Inflammatory macrophage (primary cell): ENCODE results near the gene ZNF613.
"Not testable (repeated sequence)": the region's sequence is repeated elsewhere in the genome, so short reads cannot be mapped to it uniquely, and the experiment has no call there.

Experiments
- DNase-seq, 2 donors: peaks; one replicate each; pipeline ENCODE4 v3.0.0-alpha.2; 2020 to 2022
- total RNA-seq, 18 experiments: gene quantifications; one replicate each; lab custom pipeline; 2026; ENCODE audit warnings: mixed read lengths in 6 of 18, inconsistent platforms in 2 of 18; lab: John Stamatoyannopoulos, UW

Gene ZNF613
- total RNA-seq = 1.8 to 11.0 (median 7.0) reads per million in 18 experiments

DNA sequence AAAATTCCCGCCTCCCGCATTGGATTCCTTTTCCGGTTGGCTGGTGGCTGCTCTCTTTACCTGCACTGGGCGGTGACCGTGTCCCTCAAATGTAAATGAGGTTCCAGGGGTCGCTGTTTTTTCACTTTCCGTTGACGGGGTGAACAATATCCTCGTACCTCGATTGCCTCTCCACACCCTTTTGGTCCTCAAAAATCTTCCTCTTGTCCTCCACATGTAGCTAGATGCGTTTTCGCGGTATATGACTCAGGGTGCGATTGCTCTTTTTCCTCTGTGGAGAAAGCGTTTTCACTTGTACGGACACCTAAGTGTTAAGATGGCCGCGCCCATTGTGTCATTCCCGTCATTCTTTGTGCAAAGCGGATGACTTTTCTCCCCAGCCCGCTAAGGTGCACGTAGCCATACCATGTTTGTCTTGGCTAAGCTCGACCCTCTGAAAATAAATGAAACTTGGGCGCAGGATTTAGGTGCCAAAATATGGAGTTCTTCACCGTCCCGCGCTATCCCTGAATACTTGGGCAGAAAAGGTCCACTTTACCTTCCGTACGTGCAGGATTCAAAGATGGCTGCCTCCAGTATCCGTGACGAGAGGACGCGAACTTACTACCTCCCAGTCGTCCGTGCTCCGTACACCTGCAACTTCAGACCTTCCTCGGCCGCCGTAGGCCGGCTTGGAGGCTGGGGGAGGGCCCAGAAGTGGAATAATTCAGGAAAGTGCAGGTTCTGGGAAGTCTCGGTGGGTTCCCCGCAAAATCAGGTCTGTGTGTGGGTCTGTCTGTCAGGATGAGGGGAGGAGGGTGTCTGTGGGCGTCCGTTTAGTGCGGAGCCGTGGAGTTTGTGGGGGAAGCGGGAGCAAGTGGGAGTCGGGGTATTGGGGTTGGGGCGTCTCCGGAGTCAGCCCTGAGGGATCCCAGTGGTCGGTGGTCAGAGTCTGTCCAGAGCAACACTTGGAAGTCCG lies at the start of gene ZNF613:
Gene ZNF613 (plus strand): TSS at position 689 of the 958 bp plus-strand sequence. CDS start 8,749 bp downstream, outside the sequence.
- peak; percentile 88 to 93 for DNase-seq

DNA sequence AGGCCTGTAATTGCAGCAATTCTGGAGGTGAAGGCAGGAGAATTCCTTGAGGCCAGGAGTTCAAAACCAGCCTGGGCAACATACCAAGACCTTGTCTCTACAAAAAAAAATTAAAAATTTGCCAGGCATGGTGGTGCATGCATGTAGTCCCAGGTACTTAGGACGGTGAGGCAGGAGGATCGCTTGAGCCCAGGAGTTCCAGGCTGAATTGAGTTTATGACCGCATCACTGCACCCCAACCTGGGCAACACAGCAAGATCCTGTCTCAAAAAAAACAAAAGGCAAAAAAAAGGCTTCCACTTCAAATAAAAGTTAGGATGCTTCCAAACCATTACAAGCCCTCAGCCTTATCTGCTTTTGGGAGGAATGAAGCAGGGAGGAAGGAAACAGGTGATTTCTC lies 44.8 kb upstream of the ZNF613 start:
- no peak for DNase-seq

DNA sequence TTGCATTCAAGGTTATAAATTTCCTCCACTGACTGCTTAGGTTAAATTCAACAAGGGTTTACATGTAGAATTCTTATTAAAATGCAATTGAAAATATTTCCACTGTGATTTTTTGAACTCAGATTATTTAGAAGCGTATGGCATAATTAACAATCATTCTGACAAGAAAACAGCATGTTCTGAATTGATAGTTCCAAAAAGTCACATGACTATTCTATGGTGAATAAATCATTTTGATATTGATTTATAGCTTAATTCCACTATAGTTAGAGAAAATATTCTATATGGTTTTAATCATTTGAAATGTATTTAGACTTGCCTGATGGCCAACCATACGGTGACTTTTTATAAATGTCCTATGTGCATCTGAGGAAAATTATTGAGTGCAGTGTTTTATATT lies 42.6 kb upstream of the ZNF613 start:
- DNase-seq = no peak

DNA sequence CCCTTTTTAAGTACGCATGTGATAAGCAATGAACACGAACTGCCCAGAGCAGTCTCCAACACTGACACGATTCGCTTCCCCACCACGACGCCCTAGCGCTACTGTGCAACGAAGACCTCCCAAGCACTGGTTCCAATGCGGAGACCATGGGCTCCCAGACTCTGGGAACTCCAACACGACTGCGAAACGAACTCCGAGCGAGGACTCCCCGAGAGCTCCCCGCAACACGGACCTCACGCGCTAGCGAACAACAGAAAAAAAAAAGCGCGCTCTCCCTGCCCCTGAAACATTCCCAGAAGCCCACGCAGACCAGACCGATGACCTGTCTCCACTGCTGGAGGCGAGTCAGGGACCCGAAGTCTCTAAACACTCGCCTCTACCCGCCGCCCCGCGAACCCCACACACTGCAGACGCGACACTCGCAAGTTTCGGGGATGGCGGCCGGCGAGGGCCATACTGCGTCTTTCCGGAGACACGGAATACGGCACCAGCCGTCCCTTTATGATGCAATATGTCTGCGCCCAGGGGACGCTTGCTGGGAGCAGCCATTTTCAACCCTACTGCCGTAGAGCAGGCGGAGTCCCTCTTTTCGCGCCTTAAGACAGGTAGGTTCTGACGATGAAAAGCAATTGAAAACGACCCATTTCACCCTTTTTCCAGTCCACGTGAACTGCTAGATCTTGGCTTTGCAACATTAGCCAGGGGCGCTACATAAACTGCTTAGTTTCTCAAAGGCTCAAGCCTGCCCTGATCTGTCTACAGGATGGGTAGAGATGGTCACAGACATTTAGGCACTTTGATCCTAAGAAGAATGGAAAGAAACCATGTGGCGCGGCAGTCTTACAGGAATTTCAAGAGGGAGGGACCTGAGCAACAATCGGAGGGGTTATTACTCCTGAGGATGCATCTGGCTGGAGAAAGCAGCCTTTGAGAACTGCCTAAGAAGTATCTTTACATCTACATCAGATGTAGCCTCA lies 39.5 kb upstream of the ZNF613 start, which contains the start of gene ZNF577:
Gene ZNF577 (minus strand): TSS at position 430 of the 977 bp plus-strand sequence. CDS start 7,569 bp downstream, outside the sequence.
- peak; percentile 79 to 92 for DNase-seq

DNA sequence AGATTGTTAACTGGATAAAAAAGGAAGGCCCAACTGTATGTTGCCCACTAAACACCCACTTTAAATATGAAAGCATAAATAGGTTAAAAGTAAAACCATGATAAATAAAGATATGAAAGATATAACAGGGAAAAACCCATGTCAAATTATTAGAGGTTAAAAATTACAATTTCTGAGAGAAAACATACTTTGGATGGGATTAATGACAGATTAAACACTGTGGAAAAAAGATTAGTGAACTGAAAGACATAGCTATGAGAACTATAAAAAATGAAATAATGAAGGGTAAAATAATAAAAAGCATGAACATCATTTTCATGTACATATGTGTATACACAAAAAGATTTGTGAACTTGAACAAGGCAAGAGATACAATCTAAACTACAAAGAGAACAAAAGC lies 37.3 kb upstream of the ZNF613 start:
- no peak for DNase-seq

DNA sequence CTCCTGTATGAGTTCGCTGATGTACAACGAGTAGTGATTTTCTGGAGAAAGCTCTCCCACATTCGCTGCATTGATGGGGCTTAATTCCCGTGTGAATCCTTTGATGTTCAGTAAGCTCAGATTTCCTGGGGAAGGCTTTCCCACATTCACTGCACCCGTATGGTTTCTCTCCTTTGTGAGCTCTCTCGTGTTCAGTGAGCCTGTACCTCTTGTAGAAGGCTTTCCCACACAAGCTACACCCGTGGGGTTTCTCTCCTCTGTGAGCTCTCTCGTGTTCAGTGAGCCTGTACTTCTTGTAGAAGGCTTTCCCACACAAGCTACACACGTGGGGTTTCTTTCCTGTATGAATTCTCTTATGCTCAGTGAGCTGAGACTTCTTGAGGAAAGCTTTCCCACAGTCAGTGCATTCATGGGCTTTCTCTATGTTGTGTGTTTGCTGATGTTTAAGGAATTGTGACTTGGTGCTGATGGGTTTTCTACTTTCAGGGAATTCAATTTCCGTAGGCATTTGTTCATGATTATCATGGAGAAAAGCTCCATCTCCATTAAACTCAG lies 36.0 kb upstream of the ZNF613 start:
- DNase-seq = no peak

DNA sequence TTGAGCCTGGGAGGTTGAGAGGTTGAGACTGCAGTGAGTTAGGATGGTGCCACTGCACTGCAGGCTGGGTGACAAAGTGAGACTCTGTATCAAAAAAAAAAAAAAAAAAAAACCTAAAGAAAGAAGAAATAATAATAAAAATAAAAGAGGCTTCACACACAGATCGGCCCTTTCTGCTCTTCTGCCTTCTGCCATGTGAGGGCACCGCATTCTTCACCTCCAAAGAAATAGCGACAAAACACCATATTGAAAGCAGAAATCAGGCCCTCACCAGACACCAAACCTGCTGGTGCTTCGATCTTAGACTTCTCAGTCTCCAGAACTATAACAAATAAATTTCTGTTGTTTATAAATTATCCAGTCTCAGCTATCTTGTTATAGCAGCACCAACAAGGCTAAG lies 25.4 kb upstream of the ZNF613 start:
- no peak for DNase-seq

DNA sequence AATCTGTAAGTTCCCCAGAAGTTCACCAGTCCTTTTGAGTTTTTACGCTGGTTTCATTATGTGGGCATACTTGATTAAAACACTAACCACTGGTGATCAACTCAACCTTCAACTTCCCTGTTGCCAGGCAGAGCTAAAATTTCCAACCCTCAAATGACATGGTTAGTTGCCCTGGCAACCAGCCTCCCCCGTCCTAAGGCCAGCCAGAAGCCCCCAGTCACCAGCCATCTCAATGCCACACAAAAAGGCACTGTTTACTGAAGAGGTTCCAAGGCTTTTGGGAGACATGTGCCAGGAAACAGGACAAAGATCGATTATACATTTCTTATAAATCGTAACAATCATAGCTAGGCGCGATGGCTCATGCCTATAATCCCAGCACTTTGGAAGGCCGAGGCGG lies 24.1 kb upstream of the ZNF613 start:
- DNase-seq = no peak

DNA sequence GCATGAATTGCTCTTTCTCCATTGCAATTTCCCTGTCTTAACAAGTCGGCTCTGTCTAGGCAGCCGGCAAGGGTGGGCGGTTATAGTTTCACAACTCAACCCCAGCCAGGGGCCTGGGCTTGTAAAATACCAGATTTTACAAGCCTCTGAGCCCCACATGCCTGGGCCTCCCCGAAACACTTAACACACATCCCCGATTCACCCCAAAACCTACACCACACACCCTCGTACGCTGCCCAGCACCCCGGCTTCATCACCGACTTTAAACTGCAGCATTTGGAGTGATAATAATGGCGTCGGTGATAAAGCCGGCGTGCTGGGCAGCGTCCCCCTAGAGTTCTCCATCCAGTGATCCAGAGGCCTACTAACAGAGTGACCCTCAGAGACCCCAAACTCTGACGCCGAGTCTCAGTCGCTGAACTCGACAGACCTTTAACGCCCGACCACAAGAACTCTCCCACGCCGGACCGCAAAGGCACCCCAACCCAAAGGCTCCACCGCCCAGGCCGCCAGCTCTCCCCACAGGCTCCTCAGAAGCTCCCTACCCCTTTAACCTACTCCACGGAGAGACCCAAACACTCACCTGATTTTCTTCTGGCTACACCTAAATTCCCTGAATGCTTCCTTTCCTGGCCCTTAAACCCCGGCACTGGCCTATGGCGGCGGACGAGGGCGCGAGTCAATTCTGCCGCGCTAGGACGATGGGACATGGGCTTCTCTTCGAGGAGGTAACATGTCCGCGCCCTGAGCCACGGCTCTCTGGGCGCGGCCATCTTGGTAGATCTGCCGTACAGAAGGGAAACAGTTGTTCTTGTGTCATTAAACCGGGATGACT lies 22.7 kb upstream of the ZNF613 start, which contains the start of gene ZNF649:
Gene ZNF649 (minus strand): TSS at position 687 of the 835 bp plus-strand sequence. CDS start 4,910 bp downstream, outside the sequence.
- DNase-seq = peak; percentile 90 to 91

DNA sequence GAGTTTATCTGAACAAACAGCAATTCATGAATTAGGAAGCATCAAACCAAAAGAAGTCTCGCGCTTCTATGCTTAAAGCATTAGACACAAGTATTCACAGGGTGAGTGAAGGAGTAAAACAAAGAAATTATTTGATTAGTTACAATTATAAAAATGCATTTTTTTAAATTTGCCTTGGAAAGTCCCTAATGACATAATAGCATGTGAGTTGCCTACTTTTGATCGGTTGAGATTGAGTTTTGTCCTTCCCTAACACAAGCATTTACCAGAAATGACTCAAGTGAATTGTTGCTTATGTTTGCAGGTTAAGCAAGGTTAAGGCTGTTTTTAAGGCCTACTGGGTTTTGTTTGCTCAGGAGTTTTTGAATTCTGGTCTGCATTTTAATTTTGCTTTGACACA lies 22.1 kb upstream of the ZNF613 start:
- DNase-seq = no peak

DNA sequence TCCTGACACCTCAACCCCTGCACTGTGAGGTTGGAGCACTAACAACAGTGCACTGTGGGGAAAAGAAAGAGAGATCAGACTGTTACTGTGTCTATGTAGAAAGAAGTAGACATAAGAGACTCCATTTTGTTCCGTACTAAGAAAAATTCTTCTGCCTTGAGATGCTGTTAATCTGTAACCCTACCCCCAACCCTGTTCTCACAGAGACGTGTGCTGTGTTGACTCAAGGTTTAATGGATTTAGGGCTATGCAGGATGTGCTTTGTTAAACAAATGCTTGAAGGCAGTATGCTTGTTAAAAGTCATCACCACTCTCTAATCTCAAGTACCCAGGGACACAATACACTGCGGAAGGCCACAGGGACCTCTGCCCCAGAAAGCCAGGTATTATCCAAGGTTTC lies 21.6 kb upstream of the ZNF613 start:
- not testable (repeated sequence) for DNase-seq

DNA sequence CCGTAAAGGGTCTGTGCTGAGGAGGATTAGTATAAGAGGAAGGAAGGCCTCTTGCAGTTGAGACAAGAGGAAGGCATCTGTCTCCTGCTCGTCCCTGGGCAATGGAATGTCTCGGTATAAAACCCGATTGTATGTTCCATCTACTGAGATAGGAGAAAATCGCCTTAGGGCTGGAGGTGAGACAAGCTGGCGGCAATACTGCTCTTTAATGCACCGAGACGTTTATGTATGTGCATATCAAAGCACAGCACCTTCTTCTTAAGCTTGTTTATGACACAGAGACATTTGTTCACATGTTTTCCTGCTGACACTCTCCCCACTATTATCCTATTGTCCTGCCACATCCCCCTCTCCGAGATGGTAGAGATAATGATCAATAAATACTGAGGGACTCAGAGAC lies 21.2 kb upstream of the ZNF613 start:
- DNase-seq = not testable (repeated sequence)

DNA sequence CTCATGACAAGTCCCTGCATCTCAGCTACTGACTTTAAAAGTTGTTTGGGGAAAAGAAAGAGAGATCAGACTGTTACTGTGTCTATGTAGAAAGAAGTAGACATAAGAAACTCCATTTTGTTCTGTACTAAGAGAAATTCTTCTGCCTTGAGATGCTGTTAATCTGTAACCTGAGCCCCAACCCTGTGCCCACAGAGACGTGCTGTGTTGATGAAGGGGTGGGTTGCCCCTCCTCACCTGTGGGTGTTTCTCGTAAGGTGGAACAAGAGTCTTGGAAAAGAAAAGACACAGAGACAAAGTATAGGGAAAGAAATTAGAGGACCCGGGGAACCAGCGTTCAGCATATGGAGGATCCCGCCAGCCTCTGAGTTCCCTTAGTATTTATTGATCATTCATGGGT lies 19.3 kb upstream of the ZNF613 start:
- DNase-seq = not testable (repeated sequence)

DNA sequence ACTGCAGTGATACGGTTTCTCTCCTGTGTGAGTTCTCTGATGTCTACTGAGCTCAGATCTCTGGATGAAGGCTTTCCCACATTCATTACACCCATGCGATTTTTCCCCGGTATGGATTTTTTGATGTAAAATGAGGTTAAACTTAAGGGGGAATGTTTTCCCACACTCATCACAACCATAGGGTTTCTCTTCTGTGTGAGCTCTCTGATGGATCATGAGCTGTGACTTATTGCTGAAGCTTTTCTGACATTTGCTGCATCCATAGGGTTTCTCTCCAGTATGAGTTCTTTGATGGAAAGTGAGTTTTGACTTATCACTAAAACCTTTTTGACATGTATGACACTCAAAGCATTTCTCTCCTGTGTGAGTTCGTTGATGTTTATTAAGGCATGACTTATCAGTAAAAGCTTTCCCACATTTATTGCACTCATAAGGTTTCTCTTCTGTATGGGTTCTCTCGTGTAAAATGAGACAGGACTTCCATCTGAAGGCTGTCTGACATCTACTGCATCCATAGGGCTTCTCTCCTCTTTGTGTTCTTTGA lies 11.9 kb upstream of the ZNF613 start:
- DNase-seq = no peak

DNA sequence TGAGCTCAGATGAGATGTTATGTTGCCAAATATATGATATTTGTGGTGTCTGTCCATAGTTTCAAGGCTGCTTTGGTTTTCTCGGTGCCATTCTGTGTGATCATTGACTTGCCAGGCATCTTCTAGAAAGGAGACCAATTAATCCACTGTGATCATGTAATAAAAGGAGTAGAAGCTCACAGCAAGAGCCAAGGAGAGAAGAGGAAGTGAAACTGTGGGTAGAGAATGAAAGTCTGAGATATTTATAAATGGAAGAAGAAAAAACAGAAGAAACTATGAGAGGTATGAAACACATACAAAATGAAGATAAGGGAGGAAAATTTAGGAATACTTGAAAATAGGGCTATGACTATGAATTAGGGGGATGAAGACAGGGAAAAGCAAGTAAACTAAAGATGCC lies 11.1 kb upstream of the ZNF613 start:
- DNase-seq = no peak

DNA sequence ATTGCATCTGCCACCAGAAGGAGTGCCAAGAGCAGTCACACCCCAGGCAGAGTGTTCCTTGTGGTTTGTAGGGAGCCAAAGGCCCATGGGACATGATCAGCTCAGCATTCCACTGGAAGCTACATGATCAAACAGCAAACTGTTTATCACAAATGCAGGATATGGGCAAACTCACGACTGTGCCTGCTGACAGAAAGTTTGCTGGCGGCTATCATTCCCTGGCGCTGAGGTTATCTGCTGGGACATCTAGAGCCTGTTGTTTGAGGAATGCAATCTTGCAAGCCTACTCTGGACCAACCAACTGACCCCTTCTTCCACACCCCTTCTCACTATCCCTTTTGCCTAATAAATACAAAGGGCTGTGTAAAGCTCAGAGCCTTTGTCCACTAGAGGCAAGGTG lies 7.7 kb upstream of the ZNF613 start:
- DNase-seq = no peak

DNA sequence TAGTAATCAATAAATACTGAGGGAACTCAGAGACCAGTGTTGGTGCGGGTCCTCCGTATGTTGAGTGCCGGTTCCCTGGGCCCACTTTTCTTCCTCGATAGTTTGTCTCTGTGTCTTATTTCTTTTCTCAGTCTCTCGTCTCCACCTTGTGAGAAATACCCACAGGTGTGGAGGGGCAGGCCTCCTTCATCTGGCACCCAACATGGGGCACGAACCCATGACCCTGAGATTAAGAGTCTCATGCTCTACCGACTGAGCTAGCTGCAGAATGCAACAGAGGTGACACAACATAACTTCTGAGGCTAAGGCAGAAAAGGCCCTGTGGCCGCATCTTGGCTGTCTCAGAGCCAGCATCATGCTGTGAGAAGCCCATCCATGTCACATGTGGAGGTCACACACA lies 5.3 kb upstream of the ZNF613 start:
- no peak for DNase-seq

DNA sequence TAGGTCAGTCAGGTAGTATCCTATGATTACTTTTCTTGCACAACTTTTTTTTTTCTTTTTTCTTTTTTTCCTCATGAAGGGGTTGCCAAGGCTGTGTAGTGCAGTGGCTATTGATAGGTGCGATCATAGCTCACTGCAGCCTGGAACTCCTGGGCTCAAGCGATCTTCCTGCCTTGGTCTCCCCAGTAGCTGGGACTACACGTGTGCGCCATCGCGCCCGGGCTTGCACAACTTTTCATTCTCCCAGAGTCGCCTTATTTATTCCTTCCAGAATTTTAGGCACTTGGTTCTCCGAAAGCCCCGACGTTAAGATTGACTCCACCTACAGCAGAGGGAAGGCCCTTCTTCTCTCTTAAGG lies 867 bp upstream of the ZNF613 start:
- no peak for DNase-seq

DNA sequence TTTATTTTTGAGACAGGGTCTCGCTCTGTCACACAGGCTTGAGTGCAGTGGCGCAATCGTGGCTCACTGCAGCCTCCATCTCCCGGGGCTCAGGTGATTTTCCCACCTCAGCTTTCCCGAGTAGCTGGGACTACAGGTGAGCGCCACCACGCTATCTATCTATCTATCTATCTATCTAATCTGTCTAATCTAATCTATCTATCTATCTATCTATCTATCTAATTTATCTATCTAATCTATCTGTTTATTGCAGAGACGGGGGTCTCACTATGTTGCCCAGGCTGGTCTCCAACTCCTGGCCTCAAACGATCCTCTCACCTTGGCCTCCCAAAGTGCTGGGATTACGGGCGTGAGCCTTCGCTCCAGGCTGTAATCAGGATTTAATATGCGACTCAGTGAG lies 587 bp downstream of the ZNF613 start:
- DNase-seq = no peak

DNA sequence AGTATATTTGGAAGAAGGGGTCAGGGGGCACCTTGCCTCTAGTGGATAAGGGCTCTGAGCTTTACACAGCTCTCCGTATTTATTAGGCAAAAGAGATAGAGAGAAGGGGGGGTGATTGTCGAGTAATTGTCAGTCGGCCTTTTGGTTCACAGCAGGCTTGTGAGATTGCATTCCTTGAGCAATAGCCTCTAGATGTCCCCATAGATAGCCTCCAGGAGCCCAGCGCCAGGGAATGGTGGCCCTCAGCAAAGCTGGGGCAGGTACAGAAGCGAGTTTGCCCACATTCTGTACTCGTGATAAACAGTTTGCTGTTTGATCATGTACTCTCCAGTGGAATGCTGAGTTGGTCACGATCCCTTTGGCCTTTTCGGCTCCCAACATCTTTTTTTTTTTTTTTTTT lies 4.6 kb downstream of the ZNF613 start:
- no peak for DNase-seq

DNA sequence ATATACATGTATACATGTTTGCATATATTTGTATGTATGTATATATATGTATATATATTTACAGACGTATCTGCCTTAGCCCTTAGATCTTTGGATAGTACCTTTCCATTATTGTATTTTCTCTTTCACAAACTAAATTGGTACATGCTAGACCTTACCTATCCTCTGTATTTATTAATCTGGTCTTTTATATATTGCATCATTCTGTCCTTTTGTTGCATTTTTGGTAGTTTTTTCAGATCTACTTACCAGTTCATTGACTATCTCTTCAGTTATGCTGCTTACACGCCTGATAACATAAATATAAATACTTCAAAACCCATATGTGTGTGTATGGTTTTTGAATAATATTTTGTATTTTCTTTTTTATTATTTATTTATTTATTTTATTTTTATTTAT lies 11.7 kb downstream of the ZNF613 start:
- no peak for DNase-seq
